Parathyroid adenoma (tissue), 2 donors: Measurements from ENCODE around the gene EIPR1.

ENCODE experiments used
- H2AFZ ChIP-seq: fragments of 300-600 bp; sonication (generic); one replicate; pipeline ENCODE4 v1.7.0; 2017; ENCODE audit warnings: antibody characterized with exemption, mild to moderate bottlenecking
- H3K27ac ChIP-seq: fragments of 300-600 bp; sonication (generic); one replicate; pipeline ENCODE4 v1.7.0; 2017
- H3K27me3 ChIP-seq: fragments of 300-600 bp; sonication (generic); one replicate; pipeline ENCODE4 v1.7.0; 2017; ENCODE audit warnings: low read length; ENCODE audit not compliant: control insufficient read depth, insufficient read depth
- H3K36me3 ChIP-seq: fragments of 300-600 bp; sonication (generic); one replicate; pipeline ENCODE4 v1.7.0; 2017; ENCODE audit warnings: low read length; ENCODE audit not compliant: control insufficient read depth, insufficient read depth
- H3K4me1 ChIP-seq: fragments of 300-600 bp; sonication (generic); one replicate; pipeline ENCODE4 v1.7.0; 2017; ENCODE audit warnings: control low read depth
- H3K4me2 ChIP-seq: fragments of 300-600 bp; sonication (generic); one replicate; pipeline ENCODE4 v1.7.0; 2017; ENCODE audit warnings: low read length
- H3K4me3 ChIP-seq: fragments of 300-600 bp; sonication (generic); one replicate; pipeline ENCODE4 v1.7.0; 2017; ENCODE audit warnings: low read depth, low read length
- H3K79me2 ChIP-seq: fragments of 300-600 bp; sonication (generic); one replicate; pipeline ENCODE4 v1.7.0; 2017; ENCODE audit warnings: control low read depth
- H3K9ac ChIP-seq: fragments of 300-600 bp; sonication (generic); one replicate; pipeline ENCODE4 v1.7.0; 2017; ENCODE audit warnings: mild to moderate bottlenecking
- H3K9me3 ChIP-seq: fragments of 300-600 bp; sonication (generic); one replicate; pipeline ENCODE4 v1.7.0; 2017; ENCODE audit warnings: low read length; ENCODE audit not compliant: control insufficient read depth
- TF ChIP-seq, protein P1 (sequence below): fragments of 300-600 bp; sonication (generic); IDR thresholded peaks from one replicate; pipeline ENCODE4 v1.7.0; 2017; ENCODE audit warnings: antibody characterized with exemption, mild to moderate bottlenecking
- donor health status: primary hyperparathyroidism.

EIPR1 gene

GRCh38 chr2:3423492-3424170, 46.0 kb upstream of the EIPR1 start:
- TF ChIP-seq, protein P1, sequence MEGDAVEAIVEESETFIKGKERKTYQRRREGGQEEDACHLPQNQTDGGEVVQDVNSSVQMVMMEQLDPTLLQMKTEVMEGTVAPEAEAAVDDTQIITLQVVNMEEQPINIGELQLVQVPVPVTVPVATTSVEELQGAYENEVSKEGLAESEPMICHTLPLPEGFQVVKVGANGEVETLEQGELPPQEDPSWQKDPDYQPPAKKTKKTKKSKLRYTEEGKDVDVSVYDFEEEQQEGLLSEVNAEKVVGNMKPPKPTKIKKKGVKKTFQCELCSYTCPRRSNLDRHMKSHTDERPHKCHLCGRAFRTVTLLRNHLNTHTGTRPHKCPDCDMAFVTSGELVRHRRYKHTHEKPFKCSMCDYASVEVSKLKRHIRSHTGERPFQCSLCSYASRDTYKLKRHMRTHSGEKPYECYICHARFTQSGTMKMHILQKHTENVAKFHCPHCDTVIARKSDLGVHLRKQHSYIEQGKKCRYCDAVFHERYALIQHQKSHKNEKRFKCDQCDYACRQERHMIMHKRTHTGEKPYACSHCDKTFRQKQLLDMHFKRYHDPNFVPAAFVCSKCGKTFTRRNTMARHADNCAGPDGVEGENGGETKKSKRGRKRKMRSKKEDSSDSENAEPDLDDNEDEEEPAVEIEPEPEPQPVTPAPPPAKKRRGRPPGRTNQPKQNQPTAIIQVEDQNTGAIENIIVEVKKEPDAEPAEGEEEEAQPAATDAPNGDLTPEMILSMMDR: peak; percentile 98
- Histone ChIP-seq H3K79me2 (peaks cover 50% of the 10 kb centered on the region), H3K4me3 (no peak overlapping the region), H3K27ac (no peak overlapping the region), H3K4me2 (no peak overlapping the region), H2AFZ (no peak overlapping the region), H3K9ac (no peak overlapping the region), H3K9me3 (no peaks in the 10 kb centered on the region), H3K4me1 (no peaks in the 10 kb centered on the region), H3K36me3 (no peaks in the 10 kb centered on the region), H3K27me3 (no peaks in the 10 kb centered on the region)

DNA sequence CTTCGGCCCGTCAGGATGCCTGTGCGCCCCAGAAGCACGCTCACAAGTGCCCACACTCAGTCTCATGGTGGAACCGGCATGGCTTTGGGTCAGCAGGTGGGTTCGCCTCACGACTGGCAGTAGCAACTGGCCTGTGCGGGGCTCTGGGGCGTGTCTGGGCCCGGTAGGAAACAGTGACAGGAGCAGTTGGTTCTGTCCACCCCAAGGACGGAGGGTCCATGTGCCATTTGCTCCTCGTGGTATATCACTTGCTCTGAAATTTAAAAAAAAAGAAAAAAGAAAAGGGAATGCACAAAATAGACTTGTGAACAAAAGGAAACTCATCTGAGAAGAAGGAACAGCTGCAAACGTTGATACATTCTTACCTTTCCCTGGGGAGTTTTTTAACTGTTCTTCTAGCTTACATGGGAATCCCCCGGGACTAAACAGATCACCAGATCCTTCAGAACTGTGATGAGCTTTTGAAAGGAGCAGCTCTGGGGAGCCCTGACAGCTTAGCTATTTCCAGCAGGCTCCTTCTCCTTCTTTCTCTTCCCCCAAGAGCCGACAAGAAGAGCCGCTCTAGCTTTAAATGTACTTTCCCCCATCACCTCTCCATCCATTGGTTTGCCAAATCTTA, 44.7 kb upstream of the EIPR1 start:
- H2AFZ ChIP-seq: no peak overlapping the region
- no peaks in the 10 kb centered on the region for H3K9me3 ChIP-seq
- H3K27me3 ChIP-seq: no peaks in the 10 kb centered on the region
- no peaks in the 10 kb centered on the region for H3K4me1 ChIP-seq
- H3K36me3 ChIP-seq: no peaks in the 10 kb centered on the region
- H3K4me2 ChIP-seq: no peak overlapping the region
- H3K79me2 ChIP-seq: peaks cover 58% of the 10 kb centered on the region
- H3K27ac ChIP-seq: no peak overlapping the region
- TF ChIP-seq, protein P1: no peak
- no peak overlapping the region for H3K9ac ChIP-seq
- no peak overlapping the region for H3K4me3 ChIP-seq

DNA sequence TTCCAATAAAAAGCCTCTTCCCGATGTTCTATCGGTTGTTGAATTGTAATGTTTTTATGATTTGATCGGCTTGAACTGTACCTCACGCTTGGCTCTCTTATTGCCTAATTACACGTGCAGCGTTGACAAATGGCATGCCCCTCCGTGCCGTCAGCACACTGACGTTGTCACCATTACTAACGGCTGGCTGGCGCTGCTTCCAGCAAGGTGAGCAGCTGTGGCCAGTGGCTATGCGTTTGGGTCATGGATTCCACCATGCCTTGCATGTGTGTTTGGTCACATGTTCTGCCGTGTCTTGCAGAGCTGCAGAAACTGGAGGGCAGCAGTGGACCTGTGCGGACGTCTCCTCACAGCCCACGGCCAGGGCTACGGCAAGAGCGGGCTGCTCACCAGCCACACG, 44.0 kb upstream of the EIPR1 start:
- Histone ChIP-seq H3K36me3 (no peaks in the 10 kb centered on the region), H3K4me3 (no peak overlapping the region), H2AFZ (no peak overlapping the region), H3K9me3 (no peaks in the 10 kb centered on the region), H3K79me2 (peaks cover 63% of the 10 kb centered on the region), H3K27ac (no peak overlapping the region), H3K9ac (no peak overlapping the region), H3K27me3 (no peaks in the 10 kb centered on the region), H3K4me1 (no peaks in the 10 kb centered on the region), H3K4me2 (no peak overlapping the region)
- TF ChIP-seq, protein P1: no peak

GRCh38 chr2:3420769-3421397, 43.3 kb upstream of the EIPR1 start:
- H2AFZ ChIP-seq: no peak overlapping the region
- no peaks in the 10 kb centered on the region for H3K27me3 ChIP-seq
- no peak overlapping the region for H3K9ac ChIP-seq
- H3K4me1 ChIP-seq: no peaks in the 10 kb centered on the region
- H3K4me3 ChIP-seq: no peak overlapping the region
- H3K9me3 ChIP-seq: no peaks in the 10 kb centered on the region
- no peak overlapping the region for H3K27ac ChIP-seq
- H3K4me2 ChIP-seq: no peak overlapping the region
- H3K79me2 ChIP-seq: peaks cover 58% of the 10 kb centered on the region
- TF ChIP-seq, protein P1: no peak
- no peaks in the 10 kb centered on the region for H3K36me3 ChIP-seq
